Neural progenitor cell (in vitro differentiated cells): Measurements from ENCODE around the gene MFAP3L.

ENCODE experiments used
- CTCF ChIP-seq: fragments of 200-600 bp; sonication (generic); IDR thresholded peaks from 2 replicates; pipeline ENCODE4 v1.5.1; 2017; ENCODE audit warnings: antibody characterized with exemption, mild to moderate bottlenecking
- EZH2 ChIP-seq: fragments of 200-600 bp; sonication (generic); IDR thresholded peaks from 2 replicates; pipeline ENCODE4 v1.6.1; 2017; ENCODE audit warnings: antibody characterized with exemption, mild to moderate bottlenecking, moderate library complexity
- EZH2phosphoT487 ChIP-seq: fragments of 200-600 bp; sonication (generic); IDR thresholded peaks from 2 replicates; pipeline ENCODE4 v1.6.1; 2017; ENCODE audit warnings: antibody characterized with exemption

- TF ChIP-seq CTCF (no peak), EZH2 (no peak), EZH2phosphoT487 (no peak)
These were observed 80.6 kb downstream of the MFAP3L start for GRCh38 chr4:169945636-169946035.
